C4-2B (cell line): ENCODE measurements around the gene LOXL1.

Experiments used
- CTCF ChIP-seq: fragments of 450-650 bp; conservative IDR thresholded peaks from 2 replicates; pipeline ENCODE4 v1.5.1; 2017; ENCODE audit warnings: mild to moderate bottlenecking
- ZFX ChIP-seq: fragments of 450-650 bp; IDR thresholded peaks from 2 replicates; pipeline ENCODE4 v1.6.1; 2017

- TF ChIP-seq CTCF (peak; percentile 97), ZFX (peak; percentile 62; the same call in 1 of the 2 replicates)
These were observed 65.7 kb downstream of the LOXL1 start, which contains the start of gene STOML1 for GRCh38 chr15:73991726-73992593.
